Central memory CD4-positive, alpha-beta T cell (primary cell): Measurements from ENCODE around the gene CDK4.
"Not testable (repeated sequence)": the region's sequence is repeated elsewhere in the genome, so short reads cannot be mapped to it uniquely, and the experiment has no call there.

Experiments used
- DNase-seq: peaks from one replicate; pipeline ENCODE4 v3.0.0; 2022

The CDK4 gene

DNA sequence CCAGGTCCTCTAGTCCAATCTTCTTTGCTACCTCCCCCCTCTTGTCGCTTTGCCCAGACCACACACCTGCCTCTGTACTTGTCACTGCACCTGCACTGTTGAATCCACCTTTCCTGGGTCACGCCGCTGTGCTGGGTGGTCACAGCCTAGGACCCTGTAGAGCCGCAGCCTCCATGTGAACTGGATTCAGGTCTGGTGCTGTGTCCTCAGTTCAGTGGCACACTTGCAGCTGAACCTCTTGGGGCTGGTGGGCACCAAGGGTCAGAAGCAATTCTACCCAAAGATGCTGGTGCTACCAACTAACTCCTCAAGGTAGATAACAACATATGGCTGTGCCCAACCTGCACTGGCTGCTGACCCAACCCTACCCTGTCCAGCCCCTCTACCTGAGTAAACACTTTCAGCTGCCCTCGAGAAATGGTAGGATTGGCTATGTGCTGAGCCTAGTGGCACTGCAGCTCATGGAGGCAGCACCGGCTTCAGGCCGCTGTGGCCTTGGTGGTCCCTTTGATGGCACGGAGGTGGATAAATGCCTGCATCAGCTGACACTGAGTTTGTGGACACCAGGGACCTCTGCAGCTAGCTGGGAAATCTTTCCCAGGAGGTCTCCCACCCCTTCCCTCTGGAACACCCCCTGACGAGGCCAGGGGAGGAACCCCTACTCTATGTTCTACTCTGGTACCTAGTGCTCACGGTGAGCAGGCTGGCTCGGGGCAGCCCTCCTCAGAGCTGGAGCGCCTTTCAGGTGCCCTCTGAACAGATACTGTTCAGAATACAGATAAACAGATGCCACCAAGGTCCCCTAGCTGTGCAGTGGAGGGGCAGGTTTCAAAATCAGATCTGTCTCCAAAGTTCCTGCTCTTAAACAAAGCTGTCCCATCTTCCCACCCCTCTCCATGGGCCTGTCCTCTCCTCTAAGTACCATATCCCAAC lies 27.8 kb downstream of the CDK4 start:
- DNase-seq = no peak

DNA sequence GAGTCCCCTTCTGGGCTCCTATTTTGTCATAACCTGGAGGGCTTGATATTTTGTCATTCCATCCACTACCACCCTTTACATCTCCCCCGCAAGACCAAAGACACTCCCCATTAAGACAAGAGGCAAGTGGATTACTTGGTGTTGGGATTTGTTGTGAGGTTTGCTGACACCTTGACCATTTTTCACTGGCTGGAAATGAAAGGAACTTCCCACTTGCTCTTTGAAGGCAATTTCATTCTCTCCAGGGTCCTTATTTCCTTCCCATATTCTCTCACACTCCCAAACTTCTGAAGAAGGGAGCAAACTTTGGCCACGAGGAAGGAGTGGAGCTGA lies 28.5 kb downstream of the CDK4 start:
- DNase-seq = no peak

DNA sequence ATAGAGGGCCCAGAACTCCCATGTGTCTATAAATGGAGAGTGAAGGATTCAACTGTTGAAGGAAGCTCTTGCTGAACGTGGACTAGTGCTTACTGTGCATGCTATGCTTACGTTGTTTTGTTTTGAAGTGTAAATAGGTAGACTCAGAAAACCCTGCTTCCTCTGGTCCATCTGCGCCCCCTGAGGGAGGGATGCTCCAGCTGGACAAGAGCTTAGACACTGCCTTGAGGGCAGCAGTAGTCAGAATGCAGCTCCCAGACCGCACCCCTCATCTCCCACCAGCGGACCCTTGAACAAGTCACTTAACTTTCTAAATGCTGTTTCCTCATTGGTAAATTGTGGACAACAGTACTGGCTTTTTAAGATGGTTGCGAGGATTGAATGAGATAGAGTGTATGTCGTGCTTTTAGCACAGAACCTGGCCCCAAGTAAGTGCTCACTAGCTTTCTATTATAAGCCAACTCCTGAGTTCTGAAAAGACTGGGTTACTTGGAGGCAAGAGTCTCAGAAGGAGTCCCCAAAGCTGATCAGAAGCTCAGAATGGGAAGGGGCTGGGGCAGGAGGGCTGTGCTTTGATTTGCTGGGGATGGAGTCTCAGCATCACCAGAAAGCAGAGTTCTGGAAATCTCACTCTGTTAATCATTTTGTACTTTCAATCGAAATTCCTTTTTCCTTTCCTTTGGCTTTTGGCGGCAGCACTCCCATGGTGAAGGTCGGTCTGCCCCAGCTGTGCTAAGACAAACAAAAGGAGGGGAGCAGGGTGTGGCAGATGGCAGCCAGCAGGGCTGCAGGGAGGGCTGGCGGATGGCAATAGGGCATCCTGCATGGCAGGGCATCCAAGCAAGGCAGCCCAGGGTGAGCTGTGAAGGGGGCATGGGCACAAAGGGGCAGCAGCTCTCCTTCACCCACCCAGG lies 29.1 kb downstream of the CDK4 start:
- no peak for DNase-seq

DNA sequence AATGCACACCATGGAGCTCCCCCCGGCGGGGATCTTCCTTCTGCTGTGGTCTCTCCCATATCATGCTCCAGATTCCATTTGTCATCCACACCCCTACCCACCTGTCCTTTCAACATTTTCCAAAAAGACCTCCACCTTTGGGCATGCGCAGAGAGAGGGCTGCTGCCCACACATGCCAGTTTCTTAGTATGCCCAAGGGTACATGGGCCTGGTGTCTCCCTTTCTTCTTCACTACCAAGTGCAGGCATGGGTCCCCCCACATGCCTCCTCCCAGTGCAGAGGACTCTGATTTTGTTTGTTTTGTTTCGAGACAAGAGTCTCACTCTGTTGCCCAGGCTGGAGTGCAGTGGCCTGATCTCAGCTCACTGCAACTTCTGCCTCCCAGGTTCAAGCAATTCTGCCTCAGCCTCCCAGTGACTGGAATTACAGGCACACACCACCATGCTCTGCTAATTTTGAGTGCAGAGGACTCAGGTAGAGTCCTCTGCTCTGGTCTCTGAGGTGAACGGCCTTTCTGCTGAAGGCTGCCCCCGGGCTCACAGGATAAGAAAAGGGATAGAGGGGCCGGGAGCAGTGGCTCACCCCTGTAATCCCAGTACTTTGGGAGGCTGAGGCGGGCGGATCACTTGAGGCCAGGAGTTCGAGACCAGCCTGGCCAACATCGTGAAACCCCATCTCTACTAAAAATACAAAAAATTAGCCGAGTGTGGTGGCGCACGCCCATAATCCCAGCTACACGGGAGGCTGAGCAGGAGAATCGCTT lies 30.1 kb downstream of the CDK4 start:
- not testable (repeated sequence) for DNase-seq

DNA sequence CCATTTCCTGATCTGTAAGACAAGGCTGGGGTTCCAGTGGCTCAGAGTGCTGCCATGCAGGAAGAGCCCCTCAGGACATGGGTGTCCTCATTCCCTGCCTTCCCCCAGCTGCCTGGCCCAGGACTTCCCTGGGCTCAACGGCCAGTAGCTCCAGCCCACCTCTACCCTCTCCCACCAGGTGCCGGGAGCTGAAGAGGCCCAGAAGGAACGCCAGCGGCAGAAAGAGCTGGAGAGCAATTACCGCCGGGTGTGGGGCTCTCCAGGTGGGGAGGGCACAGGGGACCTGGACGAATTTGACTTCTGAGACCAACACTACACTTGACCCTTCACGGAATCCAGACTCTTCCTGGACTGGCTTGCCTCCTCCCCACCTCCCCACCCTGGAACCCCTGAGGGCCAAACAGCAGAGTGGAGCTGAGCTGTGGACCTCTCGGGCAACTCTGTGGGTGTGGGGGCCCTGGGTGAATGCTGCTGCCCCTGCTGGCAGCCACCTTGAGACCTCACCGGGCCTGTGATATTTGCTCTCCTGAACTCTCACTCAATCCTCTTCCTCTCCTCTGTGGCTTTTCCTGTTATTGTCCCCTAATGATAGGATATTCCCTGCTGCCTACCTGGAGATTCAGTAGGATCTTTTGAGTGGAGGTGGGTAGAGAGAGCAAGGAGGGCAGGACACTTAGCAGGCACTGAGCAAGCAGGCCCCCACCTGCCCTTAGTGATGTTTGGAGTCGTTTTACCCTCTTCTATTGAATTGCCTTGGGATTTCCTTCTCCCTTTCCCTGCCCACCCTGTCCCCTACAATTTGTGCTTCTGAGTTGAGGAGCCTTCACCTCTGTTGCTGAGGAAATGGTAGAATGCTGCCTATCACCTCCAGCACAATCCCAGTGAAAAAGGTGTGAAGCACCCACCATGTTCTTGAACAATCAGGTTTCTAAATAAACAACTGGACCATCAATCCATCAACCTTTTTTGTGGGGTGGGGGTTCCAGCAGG lies 31.2 kb downstream of the CDK4 start:
- no peak for DNase-seq

DNA sequence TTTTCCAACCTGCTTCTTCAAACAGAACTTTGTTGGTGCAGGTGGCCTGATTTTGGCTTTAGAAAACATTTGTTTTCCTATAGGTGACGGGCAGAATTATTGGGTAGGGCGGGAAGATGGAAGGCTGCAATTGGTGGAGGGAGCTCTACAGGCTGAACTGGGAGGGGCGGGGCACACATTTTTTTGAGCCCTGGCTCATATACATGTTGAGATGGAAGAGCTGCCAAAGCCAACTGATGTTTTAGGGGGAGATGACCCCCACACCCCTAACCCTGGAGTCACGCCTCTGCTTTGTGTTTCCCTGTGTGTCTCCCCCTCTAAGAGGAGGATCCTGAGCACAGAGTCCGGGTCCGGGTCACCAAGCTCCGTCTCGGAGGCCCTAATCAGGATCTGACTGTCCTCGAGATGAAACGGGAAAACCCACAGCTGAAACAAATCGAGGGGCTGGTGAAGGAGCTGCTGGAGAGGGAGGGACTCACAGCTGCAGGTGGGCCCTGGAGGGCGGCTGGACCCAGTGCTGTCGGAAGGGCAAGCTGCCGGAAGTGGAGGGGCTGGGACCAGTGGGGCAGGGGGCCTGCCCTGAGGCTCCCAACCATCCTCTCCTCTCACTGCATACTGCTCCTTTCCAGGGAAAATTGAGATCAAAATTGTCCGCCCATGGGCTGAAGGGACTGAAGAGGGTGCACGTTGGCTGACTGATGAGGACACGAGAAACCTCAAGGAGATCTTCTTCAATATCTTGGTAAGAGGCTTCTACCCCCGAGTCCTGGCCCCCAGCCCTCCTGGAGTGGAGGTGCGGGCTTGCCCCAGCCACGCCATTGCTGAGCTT lies 32.1 kb downstream of the CDK4 start:
- no peak for DNase-seq

DNA sequence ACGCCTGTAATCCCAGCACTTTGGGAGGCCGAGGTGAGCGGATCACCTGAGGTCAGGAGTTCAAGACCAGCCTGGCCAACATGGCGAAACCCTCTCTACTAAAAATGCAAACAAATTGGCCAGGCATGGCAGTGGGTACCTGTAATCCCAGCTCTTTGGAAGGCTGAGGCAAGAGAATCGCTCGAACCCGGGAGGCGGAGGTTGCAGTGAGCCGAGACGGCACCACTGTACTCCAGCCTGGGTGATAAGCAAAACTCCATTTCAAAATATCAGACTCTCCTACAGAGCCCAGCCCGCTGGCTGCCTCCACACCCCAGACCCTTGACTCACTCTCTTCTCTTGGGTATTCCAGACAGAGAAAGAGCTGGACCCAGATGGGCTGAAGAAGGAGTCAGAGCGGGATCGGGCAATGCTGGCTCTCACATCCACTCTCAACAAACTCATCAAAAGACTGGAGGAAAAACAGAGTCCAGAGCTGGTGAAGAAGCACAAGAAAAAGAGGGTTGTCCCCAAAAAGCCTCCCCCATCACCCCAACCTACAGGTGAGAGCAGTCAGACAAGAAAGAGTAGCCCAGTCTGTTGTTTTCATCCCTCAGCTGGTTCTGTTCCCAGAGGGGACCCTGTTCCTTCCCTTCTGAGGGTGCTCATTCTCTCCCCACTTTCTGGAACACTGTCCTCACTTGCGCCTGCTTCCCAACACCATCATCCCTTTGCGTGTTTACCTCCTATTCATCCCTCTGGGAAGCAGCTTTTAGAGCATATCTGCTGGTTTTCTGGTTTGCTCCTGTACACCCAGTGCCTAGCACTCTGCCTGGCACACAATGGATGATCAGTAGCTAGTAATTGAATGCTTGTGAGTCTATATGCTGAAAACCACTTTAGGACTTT lies 33.2 kb downstream of the CDK4 start:
- DNase-seq = no peak

DNA sequence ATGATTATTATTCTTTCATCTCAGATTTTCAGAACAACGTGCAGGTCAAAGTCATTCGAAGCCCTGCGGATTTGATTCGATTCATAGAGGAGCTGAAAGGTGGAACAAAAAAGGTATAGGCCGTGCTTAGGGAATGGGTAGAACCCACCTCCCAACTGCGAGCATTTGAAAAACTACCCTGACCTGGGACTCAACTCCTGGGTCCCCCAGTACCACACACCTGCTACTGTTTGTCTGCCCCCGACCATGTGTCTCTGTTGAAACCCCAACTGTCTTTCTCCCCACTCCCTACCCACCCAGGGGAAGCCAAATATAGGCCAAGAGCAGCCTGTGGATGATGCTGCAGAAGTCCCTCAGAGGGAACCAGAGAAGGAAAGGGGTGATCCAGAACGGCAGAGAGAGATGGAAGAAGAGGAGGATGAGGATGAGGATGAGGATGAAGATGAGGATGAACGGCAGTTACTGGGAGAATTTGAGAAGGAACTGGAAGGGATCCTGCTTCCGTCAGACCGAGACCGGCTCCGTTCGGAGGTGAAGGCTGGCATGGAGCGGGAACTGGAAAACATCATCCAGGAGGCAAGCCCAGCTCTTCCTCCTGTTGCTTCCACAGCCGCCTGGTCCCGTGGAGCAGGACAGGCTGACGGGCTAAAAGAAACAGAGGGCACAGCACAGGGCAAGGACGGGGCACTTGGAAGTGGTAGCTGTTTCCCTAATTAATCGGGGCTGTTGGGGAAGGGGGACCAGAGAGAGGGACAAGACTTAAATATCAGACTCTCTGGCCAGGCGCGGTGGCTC lies 34.1 kb downstream of the CDK4 start:
- no peak for DNase-seq

DNA sequence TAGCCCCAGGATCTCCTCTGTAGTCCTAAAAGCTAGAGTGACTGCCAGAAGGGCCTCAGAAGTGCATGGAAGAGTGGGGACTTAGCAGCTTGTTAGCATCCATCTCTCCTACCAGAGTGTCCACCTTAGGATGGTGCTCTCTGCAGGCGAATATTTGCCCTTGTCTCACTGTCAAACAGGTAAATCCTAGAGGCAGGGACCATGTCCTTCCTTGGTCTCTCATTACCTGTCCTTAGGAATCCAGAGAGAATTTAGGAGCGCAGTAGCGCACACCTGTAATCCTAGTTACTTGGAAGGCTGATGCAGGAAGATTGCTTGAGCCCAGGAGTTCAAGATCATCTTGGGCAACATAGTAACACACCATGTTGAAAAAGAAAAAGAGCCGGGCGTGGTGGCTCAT lies 35.0 kb downstream of the CDK4 start:
- no peak for DNase-seq

DNA sequence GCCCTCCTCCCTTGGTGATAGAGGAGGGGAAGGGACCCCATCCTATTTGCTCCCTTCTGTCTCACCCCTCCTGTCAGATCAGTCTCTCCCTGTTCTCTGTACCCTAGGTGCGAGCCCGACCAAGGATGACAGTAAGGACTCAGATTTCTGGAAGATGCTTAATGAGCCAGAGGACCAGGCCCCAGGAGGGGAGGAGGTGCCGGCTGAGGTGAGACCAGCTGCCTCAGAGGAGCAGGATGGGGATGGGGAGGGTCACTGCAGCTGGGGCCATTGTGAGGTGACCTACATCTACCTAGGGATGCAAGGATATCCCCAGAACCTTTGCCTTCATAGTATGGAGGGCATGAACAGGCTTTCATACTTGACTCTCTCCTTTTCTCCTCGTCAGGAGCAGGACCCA lies 35.8 kb downstream of the CDK4 start:
- DNase-seq = no peak

DNA sequence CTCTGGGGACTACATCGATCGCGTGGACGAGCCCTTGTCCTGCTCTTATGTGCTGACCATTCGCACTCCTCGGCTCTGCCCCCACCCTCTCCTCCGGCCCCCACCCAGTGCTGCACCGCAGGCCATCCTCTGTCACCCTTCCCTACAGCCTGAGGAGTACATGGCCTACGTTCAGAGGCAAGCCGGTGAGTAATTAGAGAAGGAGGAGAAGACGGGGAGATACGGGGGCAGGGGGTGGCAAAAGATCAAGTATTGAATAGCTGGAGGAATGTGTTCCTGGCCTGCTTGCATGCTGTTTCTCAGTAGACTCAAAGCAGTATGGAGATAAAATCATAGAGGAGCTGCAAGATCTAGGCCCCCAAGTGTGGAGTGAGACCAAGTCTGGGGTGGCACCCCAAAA lies 36.3 kb downstream of the CDK4 start:
- DNase-seq = no peak

DNA sequence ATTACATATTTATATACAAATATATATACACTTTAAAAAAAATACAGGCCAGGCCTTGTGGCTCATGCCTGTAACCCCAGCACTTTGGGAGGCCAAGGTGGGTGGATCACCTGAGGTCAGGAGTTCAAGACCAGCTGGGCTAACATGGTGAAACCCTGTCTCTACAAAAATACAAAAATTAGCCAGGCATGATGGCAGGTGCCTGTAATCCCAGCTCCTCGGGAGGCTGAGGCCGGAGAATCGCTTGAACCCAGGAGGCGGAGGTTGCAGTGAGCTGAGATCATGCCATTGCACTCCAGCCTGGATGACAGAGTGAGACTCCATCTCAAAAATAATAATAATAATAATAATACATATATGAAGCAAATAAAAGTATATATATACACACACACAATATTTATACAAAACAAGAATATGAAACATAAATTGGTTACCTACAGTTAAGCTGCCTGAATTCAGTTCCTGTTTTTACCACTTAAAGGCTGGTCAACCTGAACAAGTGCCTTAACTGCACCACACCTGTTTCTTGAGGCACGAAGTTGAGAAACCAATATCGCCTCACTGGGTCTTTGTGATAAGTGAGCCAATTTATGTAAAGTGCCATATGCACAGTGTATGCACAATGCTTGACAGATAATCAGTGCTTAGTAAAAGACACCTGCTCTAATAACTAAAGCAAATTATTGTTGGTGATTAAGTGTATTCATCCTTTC lies 36.9 kb downstream of the CDK4 start:
- not testable (repeated sequence) for DNase-seq

DNA sequence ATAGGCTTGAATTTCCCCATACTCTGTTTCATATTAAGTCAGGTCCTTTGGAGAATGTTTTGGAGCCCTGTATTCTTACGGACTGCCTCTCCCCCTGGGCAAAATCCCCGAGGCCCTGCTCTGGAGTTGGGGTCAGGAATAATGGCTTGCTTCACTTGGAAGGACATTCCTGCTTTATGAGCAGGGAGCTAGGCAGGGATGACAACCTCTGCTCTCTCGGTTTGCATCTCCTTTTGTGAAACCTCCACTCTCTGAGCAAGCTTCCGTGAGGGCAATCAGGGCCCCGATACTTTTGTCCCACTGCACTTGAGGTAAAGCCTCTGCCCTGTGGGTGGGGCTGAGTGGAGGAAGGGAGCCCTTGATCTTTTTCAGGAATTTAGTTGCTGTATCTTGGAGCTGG lies 38.9 kb downstream of the CDK4 start:
- no peak for DNase-seq

DNA sequence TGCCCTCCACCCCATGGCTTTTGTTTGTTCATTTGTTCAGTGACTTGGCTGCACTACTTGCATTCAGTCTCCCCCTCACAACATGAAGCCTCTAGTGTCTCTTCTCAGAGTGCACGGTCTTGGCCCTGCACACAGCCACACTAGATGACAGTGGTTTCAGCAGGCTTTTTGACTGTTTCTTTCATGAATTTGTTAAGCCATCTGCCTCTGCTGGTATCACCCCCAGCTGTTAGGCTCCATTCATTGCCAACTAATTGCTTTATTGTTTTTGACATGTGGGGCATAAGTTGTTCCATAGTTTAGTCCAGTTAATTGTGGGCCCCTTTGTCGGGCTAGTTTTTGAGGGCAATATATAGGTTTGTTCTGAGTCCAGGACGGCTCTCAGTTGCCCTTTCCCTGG lies 39.4 kb downstream of the CDK4 start:
- no peak for DNase-seq

DNA sequence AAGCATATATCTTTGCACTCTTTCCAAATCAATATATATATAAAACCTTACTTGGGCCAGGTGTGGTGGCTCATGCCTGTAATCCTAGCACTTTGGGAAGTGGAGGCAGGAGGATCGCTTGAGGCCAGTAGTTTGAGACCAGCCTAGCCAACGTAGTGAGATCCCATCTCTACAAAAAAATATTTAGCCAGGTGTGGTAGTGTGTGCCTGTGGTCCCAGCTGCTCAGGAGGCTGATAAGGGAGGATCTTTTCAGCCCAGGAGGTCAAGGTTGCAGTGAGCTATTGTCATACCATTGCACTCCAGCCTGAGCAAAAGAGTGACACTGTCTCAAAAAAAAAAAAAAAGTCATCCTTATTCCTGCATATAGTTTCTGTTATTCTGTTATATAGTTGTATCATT lies 43.8 kb downstream of the CDK4 start:
- DNase-seq = no peak

DNA sequence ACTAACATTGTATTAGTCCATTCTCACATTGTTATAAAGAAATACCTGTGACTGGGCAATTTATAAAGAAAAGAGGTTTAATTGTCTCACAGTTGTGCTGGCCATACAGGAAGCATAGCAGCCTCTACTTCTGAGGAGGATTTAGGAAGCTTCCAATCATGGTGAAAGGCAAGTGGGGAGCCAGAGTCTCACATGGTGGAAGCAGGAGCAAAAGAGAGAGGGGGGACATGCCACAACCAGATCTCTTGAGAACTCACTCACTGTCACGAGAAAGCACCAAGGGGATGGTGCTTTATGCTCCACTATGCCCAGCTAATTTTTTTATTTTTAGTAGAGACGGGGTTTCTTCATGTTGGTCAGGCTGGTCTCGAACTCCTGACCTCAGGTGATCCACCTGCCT lies 44.9 kb downstream of the CDK4 start:
- DNase-seq = no peak

DNA sequence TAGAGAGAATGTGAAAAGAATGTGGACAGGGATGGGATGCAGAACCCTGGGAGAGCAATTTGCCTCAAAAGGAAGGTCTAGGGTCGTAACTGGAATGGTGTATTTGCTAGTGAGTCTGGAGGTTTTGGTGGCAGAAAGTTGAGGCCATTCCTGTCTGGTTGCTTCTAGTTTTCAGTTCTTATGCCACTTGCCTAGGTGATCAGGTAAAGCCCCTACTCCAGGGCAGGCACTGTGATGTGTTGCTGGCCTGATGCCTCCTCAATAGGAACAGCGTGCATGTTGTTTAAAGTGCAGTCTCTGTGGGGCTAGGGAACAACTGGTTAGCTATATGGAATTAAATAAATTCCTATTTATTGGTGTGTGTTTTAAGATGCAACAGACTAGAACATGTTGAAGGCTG lies 51.8 kb downstream of the CDK4 start:
- DNase-seq = no peak

DNA sequence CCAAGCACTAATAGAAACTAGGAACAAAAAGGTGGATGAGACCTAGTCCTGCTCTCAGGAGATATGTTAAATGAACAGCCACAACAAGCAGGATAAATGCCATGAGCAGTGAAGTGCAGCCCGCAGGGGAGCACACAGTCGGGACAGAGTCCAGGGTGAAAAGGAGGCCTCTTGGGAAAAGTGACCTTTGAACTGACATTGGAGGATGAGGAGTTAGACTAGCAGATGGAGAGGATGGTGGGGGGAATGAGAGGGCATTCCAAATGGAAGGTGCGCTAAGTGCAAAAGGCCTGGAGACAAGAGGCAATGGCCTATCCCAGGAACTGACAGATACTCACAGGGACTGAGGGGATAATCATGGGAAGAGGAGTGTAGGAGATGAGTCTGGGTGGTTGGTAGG lies 53.7 kb downstream of the CDK4 start:
- DNase-seq = no peak
